HG02571 (cell line): ENCODE measurements around the gene SLC8A2.
"Not testable (repeated sequence)": the region's sequence is repeated elsewhere in the genome, so short reads cannot be mapped to it uniquely, and the experiment has no call there.

Experiments used
- ATAC-seq: cut with Tn5 transposase; IDR thresholded peaks from one replicate; pipeline ENCODE4 v1.9.1; 2021; ENCODE audit warnings: mild to moderate bottlenecking, moderate library complexity; ENCODE audit not compliant: unreplicated experiment

Gene SLC8A2

GRCh38 chr19:47487551-47488515 is 16.1 kb upstream of the SLC8A2 start:
- ATAC-seq: no peak

GRCh38 chr19:47486900-47487299 is 15.2 kb upstream of the SLC8A2 start:
- ATAC-seq: no peak

GRCh38 chr19:47486220-47486619 is 14.5 kb upstream of the SLC8A2 start:
- ATAC-seq: not testable (repeated sequence)

- no peak for ATAC-seq
Measured at GRCh38 chr19:47485210-47485609, 13.5 kb upstream of the SLC8A2 start.

GRCh38 chr19:47483800-47484690 is 12.4 kb upstream of the SLC8A2 start, which contains the start of gene KPTN:
Gene KPTN, minus strand, starts transcription at chr19:47484219. Its CDS starts 59 bp downstream, at chr19:47484160.
- peak; percentile 56 for ATAC-seq

- no peak for ATAC-seq
Measured at GRCh38 chr19:47483200-47483599, 11.5 kb upstream of the SLC8A2 start.

- ATAC-seq: no peak
Measured at GRCh38 chr19:47481460-47482052, 9.9 kb upstream of the SLC8A2 start.

- ATAC-seq: no peak
Measured at GRCh38 chr19:47480658-47481057, 9.0 kb upstream of the SLC8A2 start.

- no peak for ATAC-seq
Measured at GRCh38 chr19:47479701-47480503, 8.2 kb upstream of the SLC8A2 start.

GRCh38 chr19:47476438-47476972 is 4.8 kb upstream of the SLC8A2 start:
- no peak for ATAC-seq

- no peak for ATAC-seq
Measured at GRCh38 chr19:47475465-47475864, 3.8 kb upstream of the SLC8A2 start.

GRCh38 chr19:47473336-47473735 is 1.6 kb upstream of the SLC8A2 start:
- ATAC-seq: no peak

- no peak for ATAC-seq
Measured at GRCh38 chr19:47471381-47471732, 336 bp downstream of the SLC8A2 start.

- ATAC-seq: no peak
Measured at GRCh38 chr19:47470447-47471195, 1.1 kb downstream of the SLC8A2 start.

GRCh38 chr19:47469719-47470118 is 2.0 kb downstream of the SLC8A2 start:
- no peak for ATAC-seq

GRCh38 chr19:47469363-47469700 is 2.4 kb downstream of the SLC8A2 start:
- ATAC-seq: no peak

GRCh38 chr19:47467914-47468313 is 3.8 kb downstream of the SLC8A2 start:
- no peak for ATAC-seq

- ATAC-seq: no peak
Measured at GRCh38 chr19:47465957-47466356, 5.7 kb downstream of the SLC8A2 start.

- ATAC-seq: no peak
Measured at GRCh38 chr19:47464675-47465419, 6.8 kb downstream of the SLC8A2 start.
